ENCODE results near the gene ZNF574.

Gene ZNF574

GRCh38 chr19:42102877-42103276 is 26.9 kb downstream of the ZNF574 start:
- TF ChIP-seq CTCF (conservative IDR thresholded peaks at IDR 0.05; ENCODE audit: low read depth), result no peak
- CTCF ChIA-PET, result interaction anchor here (0.7 kb wide), 1 partner anchor 213 kb away, joined by 3 read pairs; no protein-coding TSS in a partner anchor
- no peak for DNase-seq (ENCODE audit: low spot score)
- H3K27ac ChIP-seq, result no peak overlapping the region
- POLR2A ChIA-PET (ENCODE audit: low non-redundant PET), result interaction anchor here (0.6 to 0.7 kb wide), 2 partner anchors 12 to 140 kb away, joined by 3 to 10 read pairs; no protein-coding TSS in a partner anchor

- ChIA-PET POLR2A (ENCODE audit: low non-redundant PET) (no interaction called here), CTCF (interaction anchor here (0.6 to 0.8 kb wide), 2 partner anchors 232 to 1057 kb away, joined by 3 to 7 read pairs; no protein-coding TSS in a partner anchor)
- DNase-seq (ENCODE audit: low spot score), result no peak
- TF ChIP-seq CTCF (conservative IDR thresholded peaks at IDR 0.05; ENCODE audit: low read depth), result no peak
- H3K27ac ChIP-seq, result no peak overlapping the region
Measured at GRCh38 chr19:42105368-42105767, 29.4 kb downstream of the ZNF574 start.

- H3K27ac ChIP-seq, result peak overlapping the region; percentile 62
- ChIA-PET CTCF (interaction anchor here (0.6 to 2.6 kb wide), 11 partner anchors 9 to 293 kb away, joined by 3 to 14 read pairs (median 4); partner anchors contain the start of gene POU2F2), POLR2A (ENCODE audit: low non-redundant PET) (no interaction called here)
- peak; percentile 81 for DNase-seq (ENCODE audit: low spot score)
- peak; percentile 97 for TF ChIP-seq CTCF (conservative IDR thresholded peaks at IDR 0.05; ENCODE audit: low read depth)
Measured at GRCh38 chr19:42108527-42109389, 32.8 kb downstream of the ZNF574 start.

GRCh38 chr19:42109896-42110295 is 33.9 kb downstream of the ZNF574 start:
- CTCF ChIA-PET, result interaction anchor here (0.7 to 2.6 kb wide), 3 partner anchors 14 to 137 kb away, joined by 3 to 14 read pairs (median 5); no protein-coding TSS in a partner anchor
- POLR2A ChIA-PET (ENCODE audit: low non-redundant PET), result no interaction called here
- no peak for DNase-seq (ENCODE audit: low spot score)
- peak overlapping the region; percentile 93 for H3K27ac ChIP-seq
- TF ChIP-seq CTCF (conservative IDR thresholded peaks at IDR 0.05; ENCODE audit: low read depth), result no peak

- no peak for TF ChIP-seq CTCF (conservative IDR thresholded peaks at IDR 0.05; ENCODE audit: low read depth)
- peak overlapping the region; percentile 93 for H3K27ac ChIP-seq
- CTCF ChIA-PET, result interaction anchor here (0.6 to 0.9 kb wide), 3 partner anchors 136 to 309 kb away, joined by 3 read pairs; no protein-coding TSS in a partner anchor
- POLR2A ChIA-PET (ENCODE audit: low non-redundant PET), result interaction anchor here (0.6 to 0.8 kb wide), 2 partner anchors 116 to 132 kb away, joined by 3 read pairs; partner anchors contain the start of gene GSK3A
- DNase-seq (ENCODE audit: low spot score), result no peak
Measured at GRCh38 chr19:42110658-42111057, 34.7 kb downstream of the ZNF574 start.

- CTCF ChIA-PET, result interaction anchor here (0.6 to 0.8 kb wide), 4 partner anchors 66 to 308 kb away, joined by 3 to 5 read pairs (median 3); no protein-coding TSS in a partner anchor
Measured at GRCh38 chr19:42111384-42111783, 35.4 kb downstream of the ZNF574 start.

More at GRCh38 chr19:42111384-42111783, 35.4 kb downstream of the ZNF574 start:
- peak overlapping the region; percentile 93 for H3K27ac ChIP-seq
- POLR2A ChIA-PET (ENCODE audit: low non-redundant PET), result interaction anchor here (0.6 to 0.8 kb wide), 2 partner anchors 115 to 132 kb away, joined by 3 read pairs; partner anchors contain the start of gene GSK3A
- no peak for TF ChIP-seq CTCF (conservative IDR thresholded peaks at IDR 0.05; ENCODE audit: low read depth)
- peak; percentile 39 for DNase-seq (ENCODE audit: low spot score)
